ENCODE measurements around the gene TOM1L2.
"Not testable (repeated sequence)": the region's sequence is repeated elsewhere in the genome, so short reads cannot be mapped to it uniquely, and the experiment has no call there.

Gene TOM1L2

DNA sequence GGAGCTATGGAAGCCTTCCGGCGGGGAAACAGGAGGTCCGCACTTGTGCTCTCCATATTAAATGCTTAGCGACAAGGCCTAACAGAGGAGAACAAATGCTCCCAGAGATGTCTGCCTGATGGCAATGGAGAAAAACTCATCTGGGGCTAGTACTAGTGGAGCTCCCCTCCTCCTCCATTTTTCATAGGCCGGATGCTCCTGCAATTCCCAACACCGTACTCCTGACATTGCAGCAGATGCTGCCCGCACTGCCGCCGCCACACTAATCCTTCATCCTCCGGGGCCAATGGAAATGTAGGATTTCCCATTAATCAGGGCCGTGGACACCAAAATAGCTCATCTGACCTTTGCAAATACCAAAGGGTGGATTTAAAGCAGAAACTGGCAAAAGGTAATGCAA, 27.5 kb downstream of the TOM1L2 start:
- no peak for DNase-seq (ENCODE audit: low read depth in 1 of 2, low spot score in 1 of 2)

DNA sequence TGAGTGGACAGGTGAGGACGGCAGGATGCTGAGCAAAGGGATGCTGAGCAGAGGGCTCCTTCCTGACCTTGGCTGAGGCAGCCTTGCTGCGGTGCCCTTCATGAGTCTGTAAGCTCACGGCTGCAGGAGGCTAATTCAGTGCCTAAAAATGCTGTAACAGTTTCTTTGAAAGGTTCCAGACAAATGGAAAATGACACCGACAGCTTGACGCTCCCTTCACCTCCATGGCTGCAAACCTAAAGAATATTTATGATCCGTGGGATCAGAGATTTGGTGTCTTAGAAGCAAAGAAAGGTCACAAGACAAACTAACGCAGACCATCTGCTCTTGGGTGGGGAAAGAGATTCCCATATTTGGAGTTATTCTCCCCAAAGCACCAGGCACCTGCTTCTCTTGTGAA, 28.0 kb downstream of the TOM1L2 start:
- DNase-seq (ENCODE audit: low read depth in 1 of 2, low spot score in 1 of 2) = no peak

DNA sequence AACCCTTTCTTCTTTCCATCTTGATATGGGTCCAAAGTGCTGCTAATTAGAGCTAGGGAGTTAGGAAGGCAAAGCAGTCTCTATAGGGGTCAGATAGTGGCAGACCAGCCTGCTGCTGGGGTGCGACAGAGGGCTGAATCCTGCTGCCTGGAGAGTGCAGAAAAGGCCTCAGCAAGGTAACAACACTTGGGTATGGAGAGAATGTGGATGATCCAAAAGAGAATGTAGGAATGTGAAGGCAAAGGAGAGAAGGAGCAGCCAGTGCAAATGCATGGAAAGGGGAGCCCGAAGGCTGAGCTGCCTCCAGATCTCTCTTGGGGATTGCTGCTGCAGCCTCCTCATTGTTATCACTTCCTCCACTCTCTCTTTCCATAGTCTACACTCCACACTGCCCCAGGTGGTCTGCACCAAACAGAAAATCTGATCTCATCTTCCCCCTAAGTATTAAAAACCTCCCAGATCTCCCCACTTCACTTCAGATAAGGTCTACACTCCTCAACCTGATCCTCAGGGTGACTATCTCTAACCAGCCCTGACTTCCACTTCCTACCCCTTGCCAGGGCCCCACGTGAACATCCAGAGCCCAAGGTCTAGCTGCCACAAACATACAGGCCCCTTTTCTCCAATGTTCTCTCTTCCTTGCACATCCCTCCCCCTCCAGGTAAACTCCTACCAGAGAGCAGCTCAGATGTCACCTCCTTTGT, 28.8 kb downstream of the TOM1L2 start:
- no peak for DNase-seq (ENCODE audit: low read depth in 1 of 2, low spot score in 1 of 2)

DNA sequence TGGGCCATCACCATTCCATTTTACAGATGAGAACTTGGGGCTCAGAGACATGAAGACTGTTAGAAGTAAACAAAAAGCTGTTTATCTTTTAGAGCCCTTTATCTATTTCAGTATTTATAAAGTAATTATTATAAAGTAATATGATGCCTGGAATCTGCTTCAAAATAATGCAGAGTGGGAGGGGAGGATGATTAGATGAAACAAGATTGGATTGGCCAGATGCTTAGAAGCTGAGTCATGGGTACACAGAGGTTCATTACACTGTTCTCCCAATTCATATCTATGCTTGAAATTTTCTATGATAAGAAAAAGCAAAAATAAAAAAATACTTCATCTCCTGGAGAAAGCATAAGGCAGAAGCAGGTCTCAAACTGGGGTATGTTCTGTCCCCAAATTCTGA, 29.4 kb downstream of the TOM1L2 start:
- no peak for DNase-seq (ENCODE audit: low read depth in 1 of 2, low spot score in 1 of 2)

DNA sequence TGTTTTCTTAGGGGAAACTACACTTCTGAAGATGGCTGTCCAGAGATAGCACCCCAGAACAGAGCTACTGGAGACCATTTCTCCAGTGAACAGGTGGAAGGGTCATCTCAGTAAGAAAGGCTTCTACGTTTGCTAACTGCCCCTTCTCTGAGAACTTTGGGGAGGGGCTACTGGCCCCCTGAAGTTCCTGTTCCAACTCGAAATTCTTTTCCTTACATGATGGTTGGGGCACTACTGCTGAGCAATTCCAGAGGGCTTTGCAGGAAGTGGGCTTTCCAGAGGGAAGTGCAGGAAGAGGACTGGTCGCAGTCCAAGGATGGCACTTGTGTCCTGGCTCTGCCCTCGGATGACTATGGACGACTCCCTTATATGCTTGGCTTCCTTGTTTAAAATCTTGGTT, 31.2 kb downstream of the TOM1L2 start:
- DNase-seq (ENCODE audit: low read depth in 1 of 2, low spot score in 1 of 2) = no peak

DNA sequence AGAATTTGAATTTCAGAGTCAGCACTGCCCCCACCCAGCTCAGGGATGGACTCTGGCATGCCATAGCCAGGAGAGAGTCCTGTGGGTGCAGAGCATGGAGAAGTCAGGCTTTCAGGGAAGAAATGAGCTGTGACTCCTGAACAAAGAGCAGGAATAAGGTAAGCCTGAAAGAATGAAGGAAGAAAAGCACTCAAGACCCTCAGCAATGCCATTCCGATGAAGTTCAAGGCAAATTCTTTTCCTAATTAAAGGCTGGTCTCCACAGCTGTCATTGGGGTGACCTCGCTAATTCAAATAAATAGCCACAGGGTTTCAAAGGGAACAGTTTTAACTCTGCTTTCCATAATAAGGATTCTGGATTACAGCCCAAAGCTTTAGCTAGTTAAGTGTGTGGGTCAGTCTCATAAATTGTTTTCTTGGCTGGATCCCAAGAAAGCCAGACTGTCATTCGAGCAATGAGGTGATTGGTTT, 31.7 kb downstream of the TOM1L2 start:
- no peak for DNase-seq (ENCODE audit: low read depth in 1 of 2, low spot score in 1 of 2)

DNA sequence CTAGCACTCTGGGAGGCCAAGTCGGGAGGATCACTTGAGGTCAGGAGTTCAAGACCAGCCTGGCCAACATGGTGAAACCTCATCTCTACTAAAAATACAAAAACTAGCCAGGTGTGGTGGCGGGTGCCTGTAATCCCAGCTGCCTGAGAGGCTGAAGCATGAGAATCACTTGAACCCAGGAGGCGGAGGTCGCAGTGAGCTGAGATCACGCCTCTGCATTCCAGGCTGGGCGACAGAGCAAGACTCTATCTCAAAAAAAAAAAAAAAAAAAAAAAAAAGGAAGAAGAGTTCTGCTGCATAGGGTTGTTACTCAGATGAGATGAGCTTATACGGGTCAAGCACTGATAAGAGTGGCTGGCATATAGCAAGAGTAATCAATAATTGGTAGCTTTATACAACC, 32.3 kb downstream of the TOM1L2 start:
- not testable (repeated sequence) for DNase-seq (ENCODE audit: low read depth in 1 of 2, low spot score in 1 of 2)

DNA sequence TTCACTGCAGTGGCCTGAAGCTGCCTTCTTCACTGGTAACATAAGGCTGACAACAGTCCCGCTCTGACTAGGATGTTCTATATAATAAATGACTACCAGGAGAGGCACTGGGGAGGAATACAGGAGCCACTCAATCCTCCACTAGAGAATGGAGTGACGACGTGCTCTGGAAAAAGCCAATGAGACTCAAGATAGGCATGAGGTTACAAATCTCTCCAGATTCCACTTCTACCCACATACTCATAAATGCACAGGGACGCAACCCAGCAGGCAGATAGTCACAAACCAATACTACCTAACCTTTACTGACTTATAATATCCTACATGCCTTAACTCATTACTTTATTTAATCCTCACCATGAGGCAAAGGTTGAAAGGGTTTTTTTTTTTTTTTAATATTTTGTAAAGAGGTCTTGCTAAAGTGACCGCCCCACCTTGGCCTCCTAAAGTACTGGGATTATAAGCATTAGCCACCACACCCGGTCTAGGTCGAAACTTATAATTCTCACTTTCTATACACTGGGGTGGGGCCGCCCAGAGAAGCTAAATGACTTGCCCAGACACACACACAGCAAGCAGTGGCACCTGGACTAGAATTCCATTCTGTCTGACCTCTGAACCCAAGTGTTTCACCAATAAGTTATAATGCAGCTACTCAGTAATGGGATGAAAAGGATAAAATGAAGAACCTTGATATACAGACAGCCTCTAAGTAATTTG, 33.7 kb downstream of the TOM1L2 start:
- DNase-seq (ENCODE audit: low read depth in 1 of 2, low spot score in 1 of 2) = no peak

DNA sequence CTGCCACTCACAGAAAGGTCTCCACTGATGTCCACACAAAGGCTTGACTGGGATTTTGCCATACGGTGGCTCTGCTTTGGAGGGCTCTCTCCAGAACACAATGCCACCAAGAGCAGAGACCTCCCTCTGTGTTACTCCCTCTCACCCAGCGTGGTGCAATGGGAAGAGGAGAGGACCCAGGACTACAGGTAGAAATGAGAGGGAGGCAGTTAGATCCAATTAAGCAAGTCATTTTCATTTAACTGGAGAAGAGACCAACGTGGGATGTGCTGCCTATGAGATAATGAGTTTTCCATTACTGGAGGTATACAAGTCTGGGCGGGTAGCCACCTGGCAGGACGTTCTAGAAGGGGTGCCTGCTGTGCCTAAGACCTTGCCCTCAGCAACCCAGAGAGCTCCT, 34.2 kb downstream of the TOM1L2 start:
- no peak for DNase-seq (ENCODE audit: low read depth in 1 of 2, low spot score in 1 of 2)

DNA sequence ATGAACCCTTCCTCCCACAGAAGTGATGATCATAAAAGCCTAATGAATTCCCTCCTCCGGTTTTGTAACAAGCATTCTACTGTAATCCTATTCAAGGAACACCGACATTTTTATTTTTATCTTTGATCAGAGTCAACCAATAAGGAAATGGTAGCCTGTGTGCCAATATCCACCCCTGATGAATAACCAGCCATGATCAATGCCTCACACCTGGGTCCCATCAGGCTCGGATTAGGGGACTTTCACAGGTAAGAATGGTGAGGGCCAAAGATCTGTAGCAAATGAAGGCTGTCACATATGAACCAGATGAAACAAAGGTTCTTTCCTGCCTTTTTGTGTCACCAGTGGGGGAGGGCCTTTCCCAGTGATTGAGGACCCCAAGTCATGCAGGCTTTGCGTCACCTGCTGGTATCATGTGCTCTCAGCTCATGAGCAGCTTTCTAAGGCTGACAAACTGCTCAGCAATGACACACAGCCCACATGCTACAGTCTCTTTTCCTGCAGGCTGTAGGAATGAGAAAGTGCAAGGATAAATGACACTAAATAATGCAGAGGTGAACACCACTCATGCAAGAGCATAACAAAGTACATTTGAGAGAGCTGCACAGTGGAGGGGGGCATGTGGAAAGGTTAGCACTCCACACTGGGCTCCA, 34.9 kb downstream of the TOM1L2 start:
- no peak for DNase-seq (ENCODE audit: low read depth in 1 of 2, low spot score in 1 of 2)

DNA sequence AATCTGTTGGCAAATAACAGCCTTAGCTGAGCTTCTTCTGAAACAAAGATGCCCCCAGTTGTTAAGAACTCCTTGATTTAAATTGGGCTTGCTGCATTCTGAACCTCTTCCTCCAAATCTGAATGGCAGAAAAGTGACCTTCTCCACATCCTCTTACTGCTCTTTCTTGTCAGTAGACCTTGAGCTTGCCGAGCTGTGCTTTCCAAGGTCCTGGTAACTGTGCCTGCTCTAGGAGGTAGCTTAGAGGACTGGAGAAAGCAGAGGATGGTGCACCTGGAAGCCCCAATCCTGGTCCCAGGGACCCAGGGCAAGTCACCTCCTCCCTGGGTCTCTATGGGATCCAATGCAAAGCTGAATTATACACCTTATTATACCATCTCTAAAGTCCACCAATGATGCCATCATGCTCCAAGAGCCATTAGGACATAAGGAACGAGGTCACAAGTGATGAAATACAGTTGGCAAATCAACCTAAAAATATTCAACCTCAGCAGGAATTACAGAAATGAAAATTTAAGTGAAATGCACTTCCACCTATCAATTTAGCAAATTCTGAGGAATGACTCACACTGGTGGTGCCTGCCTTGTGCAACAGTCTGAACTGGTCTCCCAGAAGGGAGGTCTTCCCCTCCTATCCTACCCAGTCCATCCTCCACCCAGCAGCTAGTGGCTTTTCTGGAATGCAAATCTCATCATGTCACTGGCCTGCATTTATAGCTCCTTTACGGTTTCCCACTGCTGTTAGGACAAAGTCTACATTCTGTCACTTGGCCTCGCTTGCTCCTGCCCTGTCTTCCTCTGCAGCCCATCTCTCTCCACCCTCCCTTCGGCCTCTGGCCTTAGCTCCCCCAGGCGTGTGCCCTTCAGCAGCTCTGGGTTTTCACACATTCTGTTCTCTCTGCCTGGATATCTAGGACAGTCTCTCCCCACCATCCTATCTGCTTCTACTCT, 36.6 kb downstream of the TOM1L2 start:
- no peak for DNase-seq (ENCODE audit: low read depth in 1 of 2, low spot score in 1 of 2)

DNA sequence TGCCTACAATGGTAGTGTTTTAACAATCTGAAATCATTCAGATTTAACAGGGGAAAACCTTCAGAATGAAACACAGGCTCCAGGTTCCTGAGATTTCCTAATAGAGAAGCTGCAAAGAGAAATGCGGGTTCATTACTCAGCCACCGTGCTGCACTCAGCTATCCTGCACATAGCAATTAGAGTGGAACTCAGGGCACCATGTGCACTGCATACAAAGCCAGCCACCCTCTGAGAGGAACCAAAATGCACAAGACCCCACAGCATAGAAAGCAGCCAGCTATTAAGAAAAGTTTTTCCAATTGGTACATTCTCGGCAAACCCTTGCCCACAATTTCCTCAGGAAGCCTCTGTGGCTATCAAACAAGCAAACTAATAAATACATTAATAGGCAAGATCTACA, 37.4 kb downstream of the TOM1L2 start:
- no peak for DNase-seq (ENCODE audit: low read depth in 1 of 2, low spot score in 1 of 2)

DNA sequence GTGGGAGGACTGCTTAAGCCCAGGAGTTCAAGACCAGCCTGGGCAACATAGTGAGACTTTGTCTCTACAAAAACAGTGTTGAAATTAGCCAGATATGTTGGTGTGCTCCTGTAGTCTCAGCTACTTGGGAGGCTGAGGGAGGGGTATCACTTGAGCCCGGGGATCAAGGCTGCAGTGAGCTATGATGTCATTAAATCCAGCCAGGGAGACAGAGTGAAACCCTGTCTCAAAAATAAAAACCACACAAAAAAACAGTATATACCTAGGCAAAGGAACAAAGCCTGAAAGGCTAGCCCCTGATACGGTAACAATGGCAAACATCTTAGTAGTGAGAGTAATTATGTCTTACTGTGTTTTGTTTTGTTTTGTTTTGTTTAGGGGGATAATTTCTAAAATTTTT, 38.0 kb downstream of the TOM1L2 start:
- DNase-seq (ENCODE audit: low read depth in 1 of 2, low spot score in 1 of 2) = no peak

DNA sequence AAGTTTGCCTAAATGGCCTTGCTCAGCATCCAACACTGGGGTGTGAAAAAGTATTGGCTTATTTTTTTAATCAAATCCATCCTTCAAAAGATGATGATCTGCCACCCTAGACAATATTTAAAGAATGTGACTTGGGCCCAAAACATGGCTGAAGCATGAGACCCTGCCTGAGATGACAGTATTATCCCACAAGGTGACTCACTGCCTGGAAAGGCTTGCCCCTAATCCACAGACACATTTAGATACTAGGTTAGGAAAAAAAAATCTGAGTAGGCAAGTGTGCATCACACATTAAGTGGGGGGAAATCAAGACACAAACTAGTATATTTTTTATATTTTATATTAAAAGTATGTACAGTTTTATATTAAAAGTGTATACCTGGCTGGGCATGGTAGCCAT, 38.4 kb downstream of the TOM1L2 start:
- no peak for DNase-seq (ENCODE audit: low read depth in 1 of 2, low spot score in 1 of 2)

DNA sequence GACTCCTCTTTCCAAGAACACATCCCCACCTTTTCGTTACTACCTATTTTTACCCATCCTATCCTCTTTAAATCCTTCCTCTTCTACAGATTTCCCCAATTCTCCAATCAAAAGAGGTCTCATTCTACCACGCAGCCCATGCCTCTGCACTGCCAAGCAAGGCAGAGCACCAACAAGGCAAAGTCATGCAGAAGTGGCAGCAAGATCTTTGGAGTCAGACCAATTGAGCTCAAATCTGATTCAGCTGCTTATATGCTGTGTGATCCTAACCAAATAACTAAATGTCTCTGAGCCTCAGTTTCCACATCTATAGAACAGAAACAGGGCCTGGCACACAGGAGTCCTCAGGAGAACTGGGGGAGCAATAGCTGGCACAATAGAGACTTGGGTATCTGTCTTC, 41.0 kb downstream of the TOM1L2 start:
- DNase-seq (ENCODE audit: low read depth in 1 of 2, low spot score in 1 of 2) = no peak

DNA sequence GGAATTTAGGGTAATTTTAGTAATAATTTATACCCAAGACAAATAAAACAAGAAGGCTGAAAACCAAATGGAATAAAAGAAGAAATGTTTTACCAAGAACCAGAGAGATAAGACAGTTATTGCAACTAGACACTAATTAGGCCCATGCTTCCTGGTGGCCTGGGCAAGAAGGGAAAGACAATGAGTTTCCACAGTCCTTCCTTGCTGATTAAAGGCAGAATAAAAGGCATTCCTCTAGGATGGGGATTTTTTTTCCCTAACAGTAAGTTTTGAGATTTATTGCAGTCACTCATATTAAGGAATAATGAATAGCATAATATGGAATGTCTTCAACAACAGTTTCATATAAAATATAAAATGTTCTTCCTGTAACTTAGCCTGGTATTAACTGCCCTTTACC, 41.5 kb downstream of the TOM1L2 start:
- no peak for DNase-seq (ENCODE audit: low read depth in 1 of 2, low spot score in 1 of 2)

DNA sequence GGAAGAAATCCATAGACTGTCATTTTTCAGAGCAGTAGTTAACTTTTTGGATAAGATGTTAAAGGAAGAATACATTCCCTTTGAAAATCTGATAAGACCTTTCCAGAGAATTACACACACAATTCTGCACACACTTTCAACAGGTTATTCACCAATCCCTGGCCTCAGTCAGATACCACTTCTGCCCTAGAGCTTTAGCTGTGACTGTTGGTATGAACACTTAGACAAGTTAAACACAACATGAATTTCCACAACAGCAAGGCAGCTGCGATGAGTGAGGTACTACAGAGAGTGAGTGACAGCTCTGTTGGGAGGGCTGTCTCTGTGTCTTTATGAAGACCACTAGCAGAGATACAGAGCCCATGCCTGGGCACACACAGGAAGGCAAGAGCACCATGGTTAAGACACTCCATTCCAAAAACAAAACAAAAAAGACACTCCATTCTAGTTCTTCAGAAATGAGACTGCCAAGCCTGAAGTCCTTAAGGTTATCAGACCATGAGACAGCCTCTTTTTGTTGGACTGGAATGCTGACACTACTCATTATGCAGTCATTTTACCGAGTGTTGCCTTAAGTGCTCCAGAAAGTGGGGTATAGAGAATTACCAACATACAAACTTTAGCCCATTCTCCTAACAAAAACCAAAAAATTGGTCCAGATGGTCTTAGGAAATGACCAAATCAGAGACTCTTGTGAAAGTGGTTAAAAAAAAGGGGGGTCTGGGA, 42.4 kb downstream of the TOM1L2 start:
- no peak for DNase-seq (ENCODE audit: low read depth in 1 of 2, low spot score in 1 of 2)

DNA sequence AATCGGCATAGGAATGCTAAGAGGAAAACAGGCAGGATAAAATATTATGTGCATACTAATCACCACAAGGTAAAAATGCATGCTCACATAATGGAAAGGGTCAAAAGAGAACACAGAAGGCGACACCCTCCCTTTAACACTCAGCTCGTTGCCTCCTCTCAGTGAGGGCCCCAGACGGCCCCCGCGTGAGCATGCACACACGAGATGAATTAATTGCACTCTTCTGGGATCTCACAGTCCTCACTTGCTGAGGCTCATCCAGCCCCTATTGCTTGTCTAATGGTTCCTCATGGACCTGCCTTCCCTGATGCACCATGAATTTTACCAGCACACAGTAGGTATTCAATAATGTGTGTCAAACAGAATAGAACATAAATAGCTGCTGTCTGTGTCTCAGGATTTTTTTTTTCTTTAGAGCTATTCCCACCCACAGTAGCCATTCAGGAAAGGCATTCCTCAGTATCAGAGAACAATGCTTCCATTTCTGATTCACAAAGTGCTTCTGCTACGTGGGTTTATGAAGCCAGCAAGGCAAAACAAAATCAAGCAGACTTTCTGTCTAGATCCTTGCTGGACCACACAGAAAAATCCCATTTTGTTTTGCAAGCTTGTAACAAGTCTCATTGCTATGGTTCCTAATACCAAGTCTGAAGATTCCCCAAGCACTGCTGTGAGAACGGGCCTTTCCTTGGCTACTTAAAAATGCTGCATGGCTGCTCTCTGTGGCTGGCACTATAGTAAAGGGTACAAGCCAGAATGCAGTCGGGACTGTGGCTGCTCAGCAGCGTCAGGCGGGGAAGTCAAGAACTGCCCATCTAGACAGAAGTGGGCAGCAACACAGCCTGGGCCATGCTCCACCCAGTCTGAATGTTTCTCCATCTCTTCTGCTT, 43.6 kb downstream of the TOM1L2 start:
- no peak for DNase-seq (ENCODE audit: low read depth in 1 of 2, low spot score in 1 of 2)

DNA sequence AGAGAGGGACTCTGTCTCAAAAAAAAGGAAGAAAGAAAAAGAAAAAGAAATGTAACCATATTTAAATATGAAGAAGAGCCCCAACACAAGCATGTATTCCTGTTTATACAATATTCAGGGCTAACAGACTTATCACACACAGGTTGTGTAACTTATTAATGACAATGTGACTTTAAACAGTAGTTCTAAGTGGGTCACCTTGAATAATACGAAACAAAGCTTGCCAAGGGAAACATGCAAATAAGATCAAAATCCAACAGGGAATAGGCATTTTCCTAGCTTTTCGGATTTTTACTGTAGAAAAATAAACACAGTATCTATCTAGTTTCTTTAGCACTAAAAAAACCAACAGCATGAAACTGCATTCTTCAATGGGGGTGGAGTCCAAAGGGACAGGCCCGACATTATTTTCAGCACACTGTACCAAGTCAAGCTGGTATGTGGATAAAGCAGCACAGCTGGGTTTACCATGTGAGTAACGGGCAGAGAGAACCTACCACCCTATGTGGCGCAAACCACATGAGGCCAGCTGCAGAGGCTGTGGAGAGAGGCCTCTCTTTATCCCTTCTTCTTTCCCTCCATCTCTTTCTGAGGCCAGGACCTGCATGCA, 45.3 kb downstream of the TOM1L2 start:
- no peak for DNase-seq (ENCODE audit: low read depth in 1 of 2, low spot score in 1 of 2)

All from activated CD4-positive, alpha-beta T cell treated with anti-CD3 and anti-CD28 coated beads, Interleukin-2, amount 50 U/mL, for 24 hours (primary cell).